MG63 (cell line): ENCODE data around the gene KNTC1. TPM values are rescaled to one million over a fixed set of nuclear protein-coding genes. Genes with fewer than 3 reads are reported as not detected.
"Not testable (repeated sequence)": the region's sequence is repeated elsewhere in the genome, so short reads cannot be mapped to it uniquely, and the experiment has no call there.

Experiments
- DNase-seq: peaks from one replicate; pipeline ENCODE4 v3.0.0-alpha.2; 2020
- H3K27me3 ChIP-seq: fragments of 250-450 bp; sonication (Bioruptor Pico); 2 replicates; pipeline ENCODE4 v1.5.1; 2020; ENCODE audit warnings: mild to moderate bottlenecking, moderate library complexity
- H3K36me3 ChIP-seq: fragments of 250-450 bp; sonication (Bioruptor Pico); 2 replicates; pipeline ENCODE4 v1.5.1; 2020; ENCODE audit warnings: mild to moderate bottlenecking, moderate library complexity
- H3K4me3 ChIP-seq: fragments of 250-450 bp; sonication (Bioruptor Pico); 2 replicates; pipeline ENCODE4 v1.5.1; 2020; ENCODE audit warnings: mild to moderate bottlenecking, moderate library complexity
- H3K9me3 ChIP-seq: fragments of 250-450 bp; sonication (Bioruptor Pico); 2 replicates; pipeline ENCODE4 v1.5.1; 2020; ENCODE audit warnings: mild to moderate bottlenecking, moderate library complexity
- total RNA-seq: library from RNA; depleted of rRNA; stranded (reverse); fragments of >200 nt; shearing (Covaris generic); gene quantifications from 2 replicates; pipeline ENCODE4 v1.2.3, GENCODE V29; 2014; ENCODE audit warnings: low replicate concordance

KNTC1 gene
- total RNA-seq, 1 experiment from 2014 or later, result 20.5 TPM

DNA sequence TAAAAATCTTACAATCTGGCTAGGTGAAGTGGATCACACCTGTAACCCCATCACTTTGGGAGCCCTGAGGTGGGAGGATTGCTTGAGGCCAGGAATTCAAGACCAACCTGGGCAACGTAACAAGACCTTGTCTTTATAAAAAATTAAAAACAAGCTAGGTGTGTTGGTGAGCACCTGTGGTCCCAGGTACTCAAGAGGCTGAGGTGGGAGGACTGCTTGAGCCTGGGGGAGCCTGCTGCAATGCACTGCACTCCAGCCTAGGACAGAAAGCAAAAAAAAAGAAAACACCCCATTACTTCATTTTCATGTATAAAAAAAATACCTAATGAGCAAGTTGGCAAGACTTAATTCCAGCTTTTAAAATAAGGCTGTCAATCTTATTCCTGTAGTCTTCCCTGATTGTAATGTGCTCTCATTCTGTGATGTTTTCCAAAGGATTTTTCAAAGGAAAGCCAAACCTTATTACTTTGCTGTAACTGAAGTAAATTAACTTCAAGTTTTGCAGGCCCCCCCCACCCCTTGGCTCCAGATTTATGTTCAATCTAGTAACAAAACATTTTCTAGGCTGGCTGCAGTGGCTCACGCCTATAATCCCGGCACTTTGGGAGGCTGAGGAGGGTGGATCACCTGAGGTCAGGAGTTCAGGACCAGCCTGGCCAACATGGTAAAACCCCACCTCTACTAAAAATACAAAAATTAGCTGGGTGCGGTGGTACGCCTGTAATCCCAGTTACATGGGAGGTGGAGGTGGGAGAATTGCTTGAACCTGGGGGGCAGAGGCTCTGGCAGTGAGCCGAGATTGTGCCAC, 23.1 kb upstream of the KNTC1 start:
- Histone ChIP-seq H3K4me3 (no peak overlapping the region), H3K36me3 (peaks cover 62% of the 10 kb centered on the region), H3K9me3 (no peaks in the 10 kb centered on the region), H3K27me3 (no peaks in the 10 kb centered on the region)
- no peak for DNase-seq

DNA sequence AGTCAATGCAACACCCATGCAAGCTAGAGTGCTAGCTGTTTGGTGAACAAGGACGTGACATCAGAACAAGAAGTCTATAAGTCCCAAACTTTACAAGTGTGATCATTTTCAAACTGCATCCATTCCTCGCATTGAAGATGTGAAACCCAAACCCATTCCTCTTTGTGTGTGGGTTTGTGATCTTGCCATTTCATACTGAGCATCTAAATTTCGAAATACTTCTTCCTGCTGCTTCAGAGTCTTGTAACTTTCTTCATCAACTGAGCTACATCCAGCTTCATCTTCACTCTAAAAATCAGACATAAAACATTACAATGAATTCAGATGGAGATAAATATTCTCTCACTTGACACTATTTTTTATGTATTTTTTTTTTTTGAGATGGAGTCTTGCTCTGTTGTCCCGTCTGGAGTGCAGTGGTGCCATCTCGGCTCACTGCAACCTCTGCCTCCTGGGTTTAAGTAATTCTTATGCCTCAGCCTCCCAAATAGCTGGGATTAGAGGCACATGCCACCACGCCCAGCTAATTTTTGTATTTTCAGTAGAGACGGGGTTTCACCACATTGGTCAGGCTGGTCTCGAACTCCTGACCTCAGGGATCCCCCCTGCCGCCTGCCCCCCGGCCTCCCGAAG, 21.5 kb upstream of the KNTC1 start:
- no peaks in the 10 kb centered on the region for H3K27me3 ChIP-seq
- no peak overlapping the region for H3K4me3 ChIP-seq
- no peaks in the 10 kb centered on the region for H3K9me3 ChIP-seq
- H3K36me3 ChIP-seq, result peaks cover 77% of the 10 kb centered on the region
- no peak for DNase-seq

DNA sequence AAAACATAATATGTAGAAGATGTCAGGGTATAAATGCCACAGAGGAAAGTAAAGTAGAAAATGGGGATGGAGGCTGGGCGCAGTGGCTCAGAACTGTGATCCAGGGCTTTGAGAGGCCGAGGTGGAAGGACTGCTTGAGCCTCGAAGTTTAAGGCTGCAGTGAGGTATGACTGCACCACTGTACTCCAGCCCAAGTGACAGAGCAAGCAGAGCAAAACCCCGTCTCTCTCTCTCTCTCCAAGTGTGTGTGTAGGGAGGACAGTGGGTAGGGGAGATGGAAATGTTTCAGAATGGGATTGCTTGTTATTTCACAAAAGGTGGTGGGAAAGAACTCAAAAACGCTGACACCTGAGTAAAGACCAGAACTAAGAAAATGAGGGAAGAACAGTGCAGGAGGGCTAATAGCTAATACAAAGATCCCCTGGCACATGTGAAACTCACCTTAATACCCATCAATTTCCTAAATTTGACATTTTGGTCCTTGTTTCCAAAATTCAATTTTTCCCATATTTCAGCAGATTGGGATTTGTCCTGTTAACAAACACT, 20.6 kb upstream of the KNTC1 start:
- Histone ChIP-seq H3K36me3 (peaks cover 84% of the 10 kb centered on the region), H3K27me3 (no peaks in the 10 kb centered on the region), H3K9me3 (no peaks in the 10 kb centered on the region), H3K4me3 (no peak overlapping the region)
- DNase-seq, result no peak

DNA sequence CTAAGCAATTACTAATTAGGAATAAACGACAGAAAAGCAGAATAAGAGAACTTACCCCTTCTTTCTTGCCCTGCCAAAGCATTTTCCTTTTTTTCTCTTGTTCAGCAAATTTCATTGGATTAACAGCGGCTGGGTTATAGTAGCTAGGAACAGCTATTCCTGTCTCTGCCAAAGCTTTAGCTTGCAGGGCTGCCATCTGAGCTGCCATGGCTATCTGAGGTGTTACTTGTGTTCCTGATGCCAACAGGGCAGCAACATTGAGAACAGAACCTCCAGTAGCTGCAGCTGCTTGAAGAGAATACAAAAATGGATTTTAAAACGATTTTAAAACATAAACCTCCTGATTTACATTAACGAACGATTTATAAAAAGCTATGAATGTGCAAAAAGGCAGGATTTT, 18.9 kb upstream of the KNTC1 start:
- no peak overlapping the region for H3K4me3 ChIP-seq
- no peak for DNase-seq
- no peaks in the 10 kb centered on the region for H3K9me3 ChIP-seq
- no peaks in the 10 kb centered on the region for H3K27me3 ChIP-seq
- peaks cover 95% of the 10 kb centered on the region for H3K36me3 ChIP-seq

DNA sequence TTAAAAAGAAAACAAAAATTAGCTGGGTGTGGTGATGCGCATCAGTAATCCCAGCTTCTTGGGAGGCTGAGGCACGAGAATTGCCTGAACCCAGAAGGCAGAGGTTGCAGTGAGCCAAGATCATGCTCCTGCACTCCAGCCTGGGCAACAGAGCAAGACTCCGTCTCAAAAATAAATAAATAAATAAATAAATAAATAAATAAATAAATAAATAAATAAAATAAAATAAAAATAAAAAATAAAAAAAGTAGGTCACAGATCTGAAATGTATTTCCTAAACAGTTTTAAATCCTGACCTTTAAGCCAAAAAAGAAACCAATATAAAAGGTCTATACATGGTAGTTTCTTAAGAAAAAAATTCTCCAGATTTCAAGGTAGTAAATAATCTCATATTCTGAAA, 14.0 kb upstream of the KNTC1 start:
- H3K36me3 ChIP-seq, result peaks cover 97% of the 10 kb centered on the region
- H3K27me3 ChIP-seq, H3K4me3 ChIP-seq, H3K9me3 ChIP-seq, DNase-seq: not testable (repeated sequence)

DNA sequence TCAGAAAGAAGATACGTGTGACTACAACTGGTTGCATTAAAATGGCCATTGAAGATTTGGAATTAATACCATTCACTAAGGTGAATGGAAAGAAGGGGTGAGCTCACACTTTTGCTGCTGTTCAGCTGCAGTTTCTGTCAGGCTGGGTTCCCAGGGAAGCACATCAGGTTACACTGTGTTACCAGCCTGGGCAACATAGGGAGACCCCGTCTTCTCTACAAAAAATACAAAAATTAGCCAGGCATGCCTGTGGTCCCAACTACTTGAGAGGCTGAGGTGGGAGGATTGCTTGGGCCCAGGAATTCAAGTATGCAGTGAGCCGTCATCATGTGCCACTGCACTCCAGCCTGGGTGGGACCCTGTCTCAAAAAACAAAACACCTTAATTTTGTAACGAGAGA, 13.4 kb upstream of the KNTC1 start:
- Histone ChIP-seq H3K9me3 (peaks cover 5% of the 10 kb centered on the region), H3K36me3 (peaks cover 97% of the 10 kb centered on the region), H3K4me3 (no peak overlapping the region), H3K27me3 (no peaks in the 10 kb centered on the region)
- no peak for DNase-seq

DNA sequence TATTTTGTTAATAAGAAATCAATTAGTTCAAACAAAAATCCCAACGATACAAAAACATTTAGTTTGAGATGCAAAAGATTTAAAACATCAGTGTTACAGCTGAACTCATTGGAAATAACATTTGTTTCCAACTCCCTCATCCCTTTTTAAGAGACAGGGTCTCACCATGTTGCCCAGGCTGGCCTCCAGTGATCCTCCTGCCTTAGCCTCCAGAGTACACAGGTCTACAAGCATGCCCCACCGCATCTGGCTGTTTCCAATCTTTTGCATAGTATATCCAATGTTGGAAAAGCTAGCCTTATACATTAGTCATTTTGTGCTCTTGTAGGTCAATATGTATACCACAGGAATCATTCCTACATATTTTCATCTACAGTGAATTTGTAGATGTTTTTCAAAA, 11.8 kb upstream of the KNTC1 start:
- peaks cover 5% of the 10 kb centered on the region for H3K9me3 ChIP-seq
- no peaks in the 10 kb centered on the region for H3K27me3 ChIP-seq
- no peak for DNase-seq
- peaks cover 97% of the 10 kb centered on the region for H3K36me3 ChIP-seq
- H3K4me3 ChIP-seq, result no peak overlapping the region

DNA sequence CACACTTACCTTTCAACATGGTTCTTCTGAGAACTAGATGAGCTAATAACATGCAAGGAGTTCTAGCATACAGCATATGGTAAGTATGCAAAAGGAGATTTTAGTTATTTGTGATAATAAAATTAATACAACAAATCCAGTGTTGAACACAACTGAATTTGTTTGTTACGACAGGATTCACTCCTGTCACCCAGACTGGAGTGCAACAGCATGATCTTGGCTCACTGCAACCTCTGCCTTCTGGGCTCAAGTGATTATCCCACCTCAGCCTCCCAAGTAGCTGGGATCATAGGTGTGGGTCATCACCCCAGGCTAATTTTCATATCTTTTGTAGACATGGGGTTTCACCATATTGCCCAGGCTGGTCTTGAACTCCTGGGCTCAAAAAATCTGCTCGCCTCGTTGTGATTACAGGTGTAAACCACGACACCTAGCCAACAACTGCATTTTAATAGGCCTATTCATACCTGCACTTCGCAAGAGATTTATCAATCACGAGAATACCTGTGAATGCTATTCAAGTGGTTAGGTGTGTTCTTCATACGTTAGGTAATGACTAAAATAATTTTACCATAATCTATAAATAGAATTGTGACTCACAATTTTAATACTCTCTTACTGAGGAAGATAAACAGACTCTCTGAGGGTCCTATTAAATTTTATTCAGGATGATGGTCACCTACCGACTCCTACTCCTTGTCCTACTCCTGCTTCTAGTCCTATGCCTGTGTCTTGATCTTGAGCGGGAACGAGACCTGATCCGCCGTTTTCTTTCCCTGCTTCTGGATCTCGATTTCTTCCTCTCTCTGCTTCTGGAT, 10.3 kb upstream of the KNTC1 start:
- no peak for DNase-seq
- H3K4me3 ChIP-seq, result no peak overlapping the region
- peaks cover 5% of the 10 kb centered on the region for H3K9me3 ChIP-seq
- peaks cover 97% of the 10 kb centered on the region for H3K36me3 ChIP-seq
- H3K27me3 ChIP-seq, result no peaks in the 10 kb centered on the region

DNA sequence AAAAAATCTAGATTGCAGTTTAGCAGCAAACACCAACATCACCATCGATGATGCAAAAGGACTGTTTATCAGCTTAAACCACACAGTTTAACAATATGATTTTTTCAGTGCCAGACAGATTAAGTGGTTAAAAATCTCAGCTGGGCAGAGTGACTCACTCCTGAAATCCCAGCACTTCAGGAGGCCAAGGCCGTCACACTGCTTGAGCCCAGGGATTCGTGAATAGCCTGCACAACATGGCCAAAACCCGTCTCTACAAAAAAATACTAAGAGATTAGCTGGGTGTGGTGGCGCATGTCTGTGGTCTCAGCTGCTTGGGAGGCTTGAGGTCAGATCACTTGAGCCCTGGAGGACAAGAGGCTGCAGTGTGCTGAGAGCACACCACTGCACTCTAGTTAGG, 9.2 kb upstream of the KNTC1 start:
- Histone ChIP-seq H3K9me3 (peaks cover 5% of the 10 kb centered on the region), H3K4me3 (no peak overlapping the region), H3K27me3 (no peaks in the 10 kb centered on the region), H3K36me3 (peaks cover 97% of the 10 kb centered on the region)
- DNase-seq, result peak; percentile 88

DNA sequence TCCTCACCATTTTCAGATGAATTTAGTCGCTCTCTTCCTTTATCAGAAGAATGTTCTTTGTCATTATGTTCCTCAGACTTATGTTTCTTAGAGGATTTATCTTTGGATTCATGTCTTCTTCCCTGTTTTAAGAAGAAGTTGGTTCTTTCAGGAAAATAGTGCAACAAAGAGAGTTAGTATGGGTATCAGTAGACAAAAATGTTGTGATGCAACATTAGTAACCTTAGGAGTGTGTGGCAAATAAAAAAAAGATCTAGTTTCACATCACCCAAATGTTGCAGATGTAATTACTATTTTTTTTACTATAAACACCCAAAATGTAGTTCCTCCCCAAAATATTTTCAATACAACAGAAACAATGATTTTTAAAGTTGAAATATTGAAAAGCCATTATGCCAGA, 8.1 kb upstream of the KNTC1 start:
- H3K27me3 ChIP-seq, result no peaks in the 10 kb centered on the region
- peaks cover 5% of the 10 kb centered on the region for H3K9me3 ChIP-seq
- no peak for DNase-seq
- H3K4me3 ChIP-seq, result no peak overlapping the region
- H3K36me3 ChIP-seq, result peaks cover 98% of the 10 kb centered on the region

DNA sequence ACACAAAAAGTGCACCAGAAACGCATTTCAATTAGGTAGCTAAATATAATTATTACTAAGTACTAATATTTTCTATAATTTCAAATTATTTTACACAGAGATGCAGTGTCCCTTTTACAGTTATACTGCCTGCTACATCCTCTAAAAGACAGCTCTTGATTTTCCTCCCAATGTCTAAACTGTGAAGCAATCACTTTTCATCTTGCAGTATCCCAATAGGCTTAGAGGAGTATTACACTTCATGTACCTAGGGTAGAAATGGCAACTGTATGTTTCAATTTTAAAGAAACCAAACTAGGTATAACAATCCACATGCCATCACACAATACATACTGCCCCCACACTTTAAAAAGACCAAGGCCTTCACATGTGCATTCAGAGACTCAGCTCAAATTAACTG, 7.6 kb upstream of the KNTC1 start:
- H3K27me3 ChIP-seq, result no peaks in the 10 kb centered on the region
- H3K4me3 ChIP-seq, result no peak overlapping the region
- H3K36me3 ChIP-seq, result peaks cover 100% of the 10 kb centered on the region
- DNase-seq, result no peak
- peaks cover 5% of the 10 kb centered on the region for H3K9me3 ChIP-seq

DNA sequence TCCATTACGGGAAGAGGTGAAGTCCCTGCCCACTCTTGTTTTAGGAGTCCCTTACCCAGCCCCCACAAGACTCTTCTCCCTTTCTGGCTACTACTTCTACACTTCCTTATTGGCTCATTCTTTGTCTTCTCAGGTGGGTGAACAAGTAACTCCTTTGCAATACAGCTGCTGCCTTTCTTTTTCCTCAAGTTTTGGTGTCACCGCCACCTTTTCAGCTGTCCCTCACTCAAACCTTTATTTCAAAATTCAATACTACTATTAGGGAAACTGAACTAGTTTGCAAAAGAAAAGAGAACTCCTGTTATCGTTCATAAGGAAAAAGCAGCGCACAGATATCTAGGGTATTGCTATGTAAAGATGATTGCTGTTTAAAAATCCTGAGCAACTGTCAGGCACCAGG, 6.4 kb upstream of the KNTC1 start:
- peaks cover 99% of the 10 kb centered on the region for H3K36me3 ChIP-seq
- no peak overlapping the region for H3K4me3 ChIP-seq
- peaks cover 5% of the 10 kb centered on the region for H3K9me3 ChIP-seq
- no peaks in the 10 kb centered on the region for H3K27me3 ChIP-seq
- DNase-seq, result no peak

DNA sequence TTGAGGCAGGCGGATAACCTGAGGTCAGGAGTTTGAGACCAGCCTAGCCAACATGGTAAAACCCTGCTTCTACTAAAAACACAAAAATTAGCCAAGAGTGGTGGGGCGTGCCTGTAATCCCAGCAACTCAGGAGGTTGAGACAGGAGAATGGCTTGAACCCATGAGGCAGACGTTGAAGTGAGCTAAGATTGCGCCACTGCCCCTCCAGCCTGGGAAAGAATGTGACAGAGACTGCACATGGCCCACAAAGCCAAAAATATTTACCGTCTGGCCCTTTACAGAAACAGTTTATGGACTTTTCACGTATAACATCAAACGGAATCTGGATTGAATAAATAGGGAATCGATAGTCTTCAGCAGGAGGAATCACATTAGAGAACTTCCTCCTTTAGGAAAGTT, 3.8 kb upstream of the KNTC1 start:
- H3K36me3 ChIP-seq, result peaks cover 73% of the 10 kb centered on the region
- no peak for DNase-seq
- H3K4me3 ChIP-seq, result peak overlapping the region; percentile 61
- H3K27me3 ChIP-seq, result no peaks in the 10 kb centered on the region
- H3K9me3 ChIP-seq, result no peaks in the 10 kb centered on the region

DNA sequence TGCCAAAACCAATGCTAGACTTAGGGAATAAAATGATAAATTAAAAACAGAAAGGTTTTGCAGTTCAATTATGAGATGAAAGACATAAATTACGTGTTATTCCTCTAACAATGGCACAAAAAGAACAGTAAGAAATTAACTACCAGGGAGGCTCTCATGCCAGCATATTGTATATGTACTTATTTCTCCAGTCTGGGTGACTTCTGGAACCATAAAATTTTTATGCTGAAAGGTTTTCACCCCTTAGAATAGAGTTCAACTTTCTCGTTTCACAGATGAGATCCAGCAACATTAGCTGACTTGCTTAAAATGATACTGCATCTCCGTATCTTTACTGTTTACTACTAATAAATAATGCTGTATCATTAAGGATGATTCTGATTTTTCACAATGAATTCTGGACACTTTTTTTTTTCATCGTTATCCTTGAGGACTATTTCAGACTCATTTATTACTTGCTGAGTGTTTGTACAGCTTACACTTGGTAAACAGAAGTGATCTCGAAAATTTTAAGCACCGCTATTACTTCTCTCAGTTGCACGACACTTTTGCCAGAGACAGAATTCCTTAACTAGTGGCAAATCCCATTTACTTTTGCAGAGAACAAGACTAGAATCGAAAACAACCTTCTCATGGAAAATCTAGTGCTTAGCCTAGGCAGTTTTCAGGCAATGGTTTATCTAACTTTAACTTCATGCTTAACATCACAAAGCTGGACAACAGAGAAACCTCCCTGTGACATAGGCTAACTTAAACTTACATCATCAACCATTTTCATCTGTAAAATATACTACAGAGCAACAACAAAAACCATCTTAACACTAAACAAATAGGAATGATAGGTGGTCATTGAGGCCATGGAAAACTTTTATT, 3.0 kb upstream of the KNTC1 start:
- no peak for DNase-seq
- H3K36me3 ChIP-seq, result peaks cover 73% of the 10 kb centered on the region
- no peaks in the 10 kb centered on the region for H3K9me3 ChIP-seq
- H3K27me3 ChIP-seq, result no peaks in the 10 kb centered on the region
- H3K4me3 ChIP-seq, result peak overlapping the region; percentile 61

DNA sequence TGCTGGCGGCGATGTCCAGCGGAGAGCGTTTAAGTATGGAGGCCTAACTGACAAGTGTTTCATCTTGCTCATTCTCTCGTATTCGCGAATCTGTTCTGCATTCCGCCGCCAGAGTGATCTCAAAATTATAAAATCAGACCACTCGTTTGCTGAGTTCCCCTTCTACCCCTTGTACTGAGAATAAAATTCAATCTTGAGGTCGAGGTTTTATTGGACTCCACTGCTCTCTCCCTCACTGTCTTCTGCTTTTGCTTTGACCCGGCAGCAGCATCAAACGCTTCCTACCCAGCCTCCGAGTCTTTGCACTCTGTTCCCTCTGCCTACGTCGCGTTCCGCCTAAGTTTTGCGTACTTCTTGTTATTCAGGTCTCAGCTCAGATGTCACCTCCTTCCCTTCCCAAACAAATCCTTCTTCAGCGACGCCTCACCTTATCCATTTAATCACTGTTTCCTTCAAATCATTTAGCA, 462 bp downstream of the KNTC1 start:
- peaks cover 58% of the 10 kb centered on the region for H3K36me3 ChIP-seq
- peak; percentile 23 for DNase-seq
- H3K9me3 ChIP-seq, result no peaks in the 10 kb centered on the region
- no peaks in the 10 kb centered on the region for H3K27me3 ChIP-seq
- peak overlapping the region; percentile 80 for H3K4me3 ChIP-seq

DNA sequence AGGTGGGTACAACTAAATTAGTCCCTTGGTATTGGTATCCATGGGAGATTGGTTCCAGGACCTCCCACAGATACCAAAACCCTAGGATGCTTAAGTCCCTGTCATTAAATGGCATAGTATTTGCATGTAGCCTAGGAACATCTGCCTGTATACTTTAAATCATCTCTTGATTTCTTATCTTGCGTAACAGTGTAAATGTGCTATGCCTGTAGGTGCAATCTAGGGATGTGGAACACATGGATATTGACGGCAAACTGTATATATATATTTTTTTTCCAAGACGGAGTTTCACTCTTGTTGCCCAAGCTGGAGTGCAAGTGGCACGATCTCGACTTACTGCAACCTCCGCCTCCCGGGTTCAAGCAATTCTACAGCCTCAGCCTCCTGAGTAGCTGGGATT, 1.5 kb downstream of the KNTC1 start:
- H3K9me3 ChIP-seq, result no peaks in the 10 kb centered on the region
- H3K4me3 ChIP-seq, result peak overlapping the region; percentile 80

More for the DNA sequence above, 1.5 kb downstream of the KNTC1 start:
- H3K36me3 ChIP-seq, result peaks cover 51% of the 10 kb centered on the region
- no peak for DNase-seq
- H3K27me3 ChIP-seq, result no peaks in the 10 kb centered on the region
